NB4 (cell line): Measurements from ENCODE around the gene TCF7.

Experiments
- DNase-seq: peaks from one replicate; pipeline ENCODE4 v3.0.0; 2010; ENCODE audit warnings: low read depth
- H3K4me3 ChIP-seq: one replicate; pipeline ENCODE4 v1.5.1; 2011; ENCODE audit warnings: mild to moderate bottlenecking, low read depth, low read length, moderate library complexity
- MYC ChIP-seq: IDR thresholded peaks from 2 replicates; pipeline ENCODE4 v1.6.1; 2011; ENCODE audit warnings: low read depth, low read length
- POLR2A ChIP-seq: IDR thresholded peaks from 2 replicates; pipeline ENCODE4 v1.6.1; 2011; ENCODE audit warnings: mild to moderate bottlenecking; ENCODE audit not compliant: insufficient read length; ENCODE audit errors: extremely low read depth
- TF ChIP-seq, protein P1 (sequence below): IDR thresholded peaks from 2 replicates; pipeline ENCODE4 v1.6.1; 2011; ENCODE audit warnings: low read depth, low read length
- TF ChIP-seq, protein P2 (sequence below): IDR thresholded peaks from one replicate; pipeline ENCODE4 v1.5.1; 2012; ENCODE audit warnings: low read depth, low read length

TCF7 gene

DNA sequence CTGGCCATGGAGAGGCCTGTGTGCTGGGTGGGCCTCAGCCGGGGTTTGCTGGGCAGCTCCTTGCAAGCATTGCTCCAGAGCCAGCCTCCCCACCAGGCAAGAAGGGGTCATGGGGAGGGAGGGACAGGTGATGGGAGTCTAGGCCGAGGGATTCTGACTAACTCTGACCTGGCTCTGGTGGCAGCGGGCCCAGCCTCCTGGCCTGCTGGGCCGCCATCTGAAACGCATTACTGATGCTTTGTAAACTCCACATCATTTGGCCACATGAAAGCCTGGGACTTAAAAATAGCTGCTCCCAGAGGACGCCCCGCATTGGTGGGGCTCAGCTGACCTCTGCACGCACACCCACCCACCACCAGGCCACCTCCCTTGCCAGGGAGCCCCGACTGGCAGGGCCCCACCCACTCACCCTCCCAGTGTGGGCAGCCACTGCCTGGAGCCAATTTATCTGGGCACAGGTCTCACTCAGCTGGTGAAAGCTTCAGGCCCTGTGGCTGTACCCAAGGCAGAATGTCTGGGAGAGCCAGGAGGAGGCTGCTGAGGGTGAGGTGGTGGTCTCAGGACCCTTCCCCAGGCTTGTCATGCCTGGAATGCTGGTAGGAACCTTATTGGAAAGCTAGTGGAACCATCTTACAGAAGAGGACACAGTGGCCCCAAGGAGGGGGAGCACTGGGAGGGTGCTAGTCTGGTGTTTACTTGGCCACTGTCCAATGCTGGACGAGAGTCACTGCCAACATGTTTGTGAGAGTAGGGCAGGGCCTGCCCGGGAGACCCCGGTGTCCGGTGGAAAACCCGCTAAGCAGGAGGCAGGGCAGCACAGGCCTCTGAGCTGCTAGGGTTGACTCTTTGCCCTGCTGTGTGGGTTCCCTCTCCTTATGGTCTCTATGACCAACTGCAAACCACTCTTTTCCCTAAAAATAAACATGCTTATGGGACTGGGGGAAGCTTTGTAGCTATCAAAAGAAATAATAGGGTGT lies 10.8 kb downstream of the TCF7 start:
- H3K4me3 ChIP-seq: no peak overlapping the region
- no peak for DNase-seq
- no peak for TF ChIP-seq MYC
- TF ChIP-seq POLR2A: no peak
- TF ChIP-seq, protein P1, sequence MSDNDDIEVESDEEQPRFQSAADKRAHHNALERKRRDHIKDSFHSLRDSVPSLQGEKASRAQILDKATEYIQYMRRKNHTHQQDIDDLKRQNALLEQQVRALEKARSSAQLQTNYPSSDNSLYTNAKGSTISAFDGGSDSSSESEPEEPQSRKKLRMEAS: no peak
- TF ChIP-seq, protein P2, sequence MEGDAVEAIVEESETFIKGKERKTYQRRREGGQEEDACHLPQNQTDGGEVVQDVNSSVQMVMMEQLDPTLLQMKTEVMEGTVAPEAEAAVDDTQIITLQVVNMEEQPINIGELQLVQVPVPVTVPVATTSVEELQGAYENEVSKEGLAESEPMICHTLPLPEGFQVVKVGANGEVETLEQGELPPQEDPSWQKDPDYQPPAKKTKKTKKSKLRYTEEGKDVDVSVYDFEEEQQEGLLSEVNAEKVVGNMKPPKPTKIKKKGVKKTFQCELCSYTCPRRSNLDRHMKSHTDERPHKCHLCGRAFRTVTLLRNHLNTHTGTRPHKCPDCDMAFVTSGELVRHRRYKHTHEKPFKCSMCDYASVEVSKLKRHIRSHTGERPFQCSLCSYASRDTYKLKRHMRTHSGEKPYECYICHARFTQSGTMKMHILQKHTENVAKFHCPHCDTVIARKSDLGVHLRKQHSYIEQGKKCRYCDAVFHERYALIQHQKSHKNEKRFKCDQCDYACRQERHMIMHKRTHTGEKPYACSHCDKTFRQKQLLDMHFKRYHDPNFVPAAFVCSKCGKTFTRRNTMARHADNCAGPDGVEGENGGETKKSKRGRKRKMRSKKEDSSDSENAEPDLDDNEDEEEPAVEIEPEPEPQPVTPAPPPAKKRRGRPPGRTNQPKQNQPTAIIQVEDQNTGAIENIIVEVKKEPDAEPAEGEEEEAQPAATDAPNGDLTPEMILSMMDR: no peak

DNA sequence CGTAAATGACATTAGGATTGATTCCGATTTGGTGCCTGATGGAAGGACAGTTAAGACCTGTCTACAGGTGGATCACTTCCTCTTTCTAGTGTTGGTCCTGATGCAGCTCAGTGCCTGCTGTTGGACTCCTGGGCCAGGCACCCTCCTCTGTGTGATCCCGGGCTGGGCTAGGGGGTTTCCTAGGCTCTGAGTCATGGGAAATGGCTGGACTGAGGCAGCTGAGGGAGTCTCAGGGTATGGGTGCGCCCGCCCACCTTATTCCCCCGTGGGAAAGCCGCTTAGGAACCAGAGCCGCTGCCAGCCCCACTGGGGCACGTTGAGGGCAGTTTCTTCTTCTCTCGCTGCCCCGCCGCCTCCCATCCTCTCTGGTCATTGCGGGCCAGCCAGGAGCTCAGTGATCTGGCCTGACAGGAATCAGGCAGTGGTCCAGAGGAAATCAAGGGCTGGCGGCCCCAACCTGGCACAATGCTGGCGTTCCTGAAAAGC lies 12.9 kb downstream of the TCF7 start:
- DNase-seq: no peak
- H3K4me3 ChIP-seq: no peak overlapping the region
- TF ChIP-seq, protein P2: no peak
- TF ChIP-seq MYC: no peak

DNA sequence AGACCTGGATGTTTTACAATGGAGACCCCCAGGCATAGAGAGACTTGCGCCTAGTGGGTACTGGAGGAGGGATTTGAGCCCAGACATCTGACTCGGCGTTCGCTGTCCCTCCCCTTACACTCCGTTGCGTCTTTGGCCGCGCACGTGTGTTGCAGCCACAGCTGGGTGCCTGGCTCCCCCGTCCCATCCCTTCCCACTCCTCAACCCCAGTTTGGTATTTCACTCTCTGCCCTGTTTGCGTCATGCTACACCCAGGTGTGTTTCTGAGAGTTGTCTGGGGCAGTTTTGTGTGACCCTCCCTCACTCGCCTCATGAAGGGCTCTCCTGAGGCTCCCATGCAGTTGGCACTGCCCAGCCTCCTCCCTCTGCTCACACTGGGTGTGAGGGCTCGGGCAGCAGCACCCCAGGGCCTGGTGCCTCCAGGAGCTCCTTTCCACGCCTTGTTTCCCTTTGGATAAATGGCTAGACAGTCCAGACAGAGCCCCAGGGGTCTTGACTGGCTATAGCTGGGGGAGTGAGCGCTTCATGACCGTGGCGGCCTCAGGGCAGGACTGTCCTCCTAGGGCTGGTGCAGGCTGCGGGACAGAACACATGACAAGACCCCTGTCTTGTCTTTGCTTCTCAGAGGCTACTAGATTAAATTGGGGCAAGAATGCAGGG lies 13.6 kb downstream of the TCF7 start:
- no peak overlapping the region for H3K4me3 ChIP-seq
- TF ChIP-seq POLR2A (no peak), MYC (no peak)
- TF ChIP-seq, protein P2: no peak
- TF ChIP-seq, protein P1: no peak
- DNase-seq: no peak

DNA sequence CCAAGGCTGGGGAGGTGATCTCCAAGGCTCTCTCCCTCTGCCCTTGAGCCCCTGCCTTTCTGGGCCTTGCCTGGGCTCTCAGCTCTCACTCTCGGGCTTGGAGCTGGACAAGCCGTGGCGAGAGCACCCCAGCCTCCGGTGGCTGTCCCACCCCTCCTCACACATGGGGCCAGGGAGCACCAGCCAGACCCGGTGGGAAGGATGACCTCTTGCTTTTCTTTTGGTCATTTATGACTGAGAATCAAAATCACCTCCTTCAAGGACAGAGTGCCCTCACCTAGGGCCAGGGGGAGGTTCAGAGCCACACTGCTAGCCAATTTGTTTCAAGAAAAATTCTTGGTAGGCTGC lies 14.1 kb downstream of the TCF7 start:
- no peak for TF ChIP-seq POLR2A
- TF ChIP-seq, protein P2: no peak
- no peak for TF ChIP-seq MYC
- TF ChIP-seq, protein P1: no peak
- no peak for DNase-seq
- no peak overlapping the region for H3K4me3 ChIP-seq

DNA sequence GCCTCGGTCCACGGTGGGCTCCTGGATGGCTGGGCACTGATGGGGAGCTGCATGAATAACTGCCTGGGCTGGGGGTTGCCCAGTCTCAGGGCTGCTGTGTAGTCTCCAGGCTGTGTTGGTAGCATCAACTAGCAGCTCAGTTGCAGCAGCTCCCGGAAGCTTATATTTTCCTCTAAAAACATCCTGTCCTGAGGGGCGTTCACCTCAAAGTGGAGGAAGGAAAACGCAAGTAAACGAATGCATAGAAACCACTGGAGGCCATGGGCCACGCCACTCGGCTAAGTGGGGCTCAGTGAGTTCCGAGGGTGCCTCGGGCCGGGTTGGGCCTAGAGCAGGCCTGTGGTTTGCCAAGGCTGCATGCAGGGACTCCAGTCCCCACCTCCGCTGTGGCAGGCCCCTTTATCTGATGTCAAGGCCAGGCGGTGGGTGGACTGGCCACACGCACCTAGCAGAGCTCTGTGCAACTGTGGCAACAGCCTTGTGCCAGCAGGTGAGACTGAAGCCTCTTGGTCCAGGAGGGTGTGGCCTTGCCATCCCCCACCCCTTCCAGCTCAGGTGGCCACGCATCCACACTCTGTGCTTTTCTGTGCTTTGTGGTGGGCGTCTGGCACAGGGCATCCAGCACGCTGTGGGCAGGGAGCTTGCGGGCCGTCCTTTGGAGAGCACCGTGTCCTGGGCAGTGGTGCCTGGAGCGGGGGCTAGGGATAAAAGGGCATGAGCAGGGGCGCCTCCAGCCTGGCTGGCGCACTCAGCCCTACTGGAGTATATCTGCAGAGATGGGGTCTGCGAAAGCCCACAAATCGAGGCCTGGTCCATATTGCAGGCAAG lies 15.1 kb downstream of the TCF7 start:
- no peak for DNase-seq
- TF ChIP-seq POLR2A: no peak
- TF ChIP-seq, protein P1: no peak
- TF ChIP-seq MYC: no peak
- TF ChIP-seq, protein P2: no peak
- H3K4me3 ChIP-seq: no peak overlapping the region
